EH (cell line): Measurements from ENCODE around the gene RAP1GAP.

Experiments used
- DNase-seq: peaks from one replicate; pipeline ENCODE4 v3.0.0-alpha.2; 2015; ENCODE audit warnings: low read depth

The RAP1GAP gene

GRCh38 chr1:21625390-21626190 lies 43.6 kb downstream of the RAP1GAP start:
- no peak for DNase-seq

GRCh38 chr1:21624571-21625389 lies 44.4 kb downstream of the RAP1GAP start:
- peak; percentile 51 for DNase-seq

GRCh38 chr1:21623410-21623961 lies 45.7 kb downstream of the RAP1GAP start:
- DNase-seq, result no peak

- peak; percentile 14 for DNase-seq
Observed at GRCh38 chr1:21622466-21623315, 46.5 kb downstream of the RAP1GAP start.

- DNase-seq, result no peak
Observed at GRCh38 chr1:21621761-21622436, 47.3 kb downstream of the RAP1GAP start.

DNA sequence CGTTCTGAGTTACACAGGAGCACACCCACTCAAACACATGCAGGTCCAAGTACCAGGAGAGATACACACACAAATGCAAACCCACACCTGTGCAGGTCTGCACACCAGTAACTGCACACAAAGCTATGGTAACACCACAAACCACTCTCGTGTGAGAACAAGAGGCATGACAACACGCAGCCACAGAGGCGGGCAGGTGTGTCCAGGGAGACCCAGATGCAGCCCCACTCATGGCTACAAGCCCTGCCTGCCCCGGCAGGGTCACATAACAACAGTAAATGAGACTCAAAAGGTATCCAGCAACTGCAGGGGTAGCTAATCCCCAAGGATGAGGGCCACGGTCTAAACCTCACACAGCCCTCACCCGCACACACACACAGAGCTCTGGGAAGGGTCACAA lies 48.1 kb downstream of the RAP1GAP start:
- no peak for DNase-seq

GRCh38 chr1:21620496-21620895 lies 48.7 kb downstream of the RAP1GAP start:
- no peak for DNase-seq

DNA sequence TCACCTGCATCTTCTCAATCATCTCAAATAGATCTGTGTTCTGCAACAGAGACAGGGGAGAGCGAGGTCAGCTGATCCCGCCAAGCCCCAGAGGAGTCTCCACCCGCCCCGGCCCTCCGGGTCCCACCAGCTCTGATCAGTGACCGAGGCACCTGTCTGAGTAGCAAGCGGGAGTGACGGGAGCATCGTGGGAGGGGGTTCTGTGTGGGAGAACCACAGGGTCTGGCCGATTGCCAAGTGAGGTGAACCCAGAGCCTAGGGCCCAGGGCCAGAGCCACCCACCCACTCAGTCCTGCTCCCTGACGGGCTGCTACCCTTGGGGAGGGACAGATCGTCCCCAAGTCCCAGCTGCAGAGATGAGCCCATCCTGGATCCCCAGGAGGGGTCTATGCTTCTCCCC lies 49.1 kb downstream of the RAP1GAP start:
- no peak for DNase-seq

DNA sequence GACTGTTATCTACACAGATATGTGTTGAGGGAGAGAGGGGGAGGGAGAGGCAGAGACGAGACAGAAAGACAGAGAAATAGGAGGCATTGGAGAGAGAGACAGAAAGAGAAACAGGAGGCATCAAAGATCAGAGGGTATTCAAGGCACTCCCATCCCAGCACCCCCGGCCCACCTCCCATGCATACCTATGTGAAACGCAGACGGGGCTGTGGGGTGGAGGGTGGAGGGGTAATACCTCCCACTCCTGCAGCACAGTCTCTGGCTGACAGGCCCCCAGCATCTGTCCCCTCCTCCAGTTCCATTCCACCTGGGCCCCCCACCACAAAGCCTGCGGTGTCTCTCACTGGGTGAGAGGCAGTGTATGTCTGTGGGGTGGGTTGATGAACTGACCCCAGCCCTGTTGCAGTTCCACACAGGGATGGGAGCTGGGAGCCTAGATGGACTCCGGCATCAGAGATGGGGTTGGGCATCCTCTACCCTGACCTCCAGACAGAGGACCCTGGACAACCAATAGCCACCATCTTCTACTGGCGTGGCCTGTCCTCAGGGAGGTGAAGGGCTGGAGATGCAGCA lies 49.7 kb downstream of the RAP1GAP start:
- no peak for DNase-seq

- no peak for DNase-seq
Observed at GRCh38 chr1:21618561-21619374, 50.4 kb downstream of the RAP1GAP start.

DNA sequence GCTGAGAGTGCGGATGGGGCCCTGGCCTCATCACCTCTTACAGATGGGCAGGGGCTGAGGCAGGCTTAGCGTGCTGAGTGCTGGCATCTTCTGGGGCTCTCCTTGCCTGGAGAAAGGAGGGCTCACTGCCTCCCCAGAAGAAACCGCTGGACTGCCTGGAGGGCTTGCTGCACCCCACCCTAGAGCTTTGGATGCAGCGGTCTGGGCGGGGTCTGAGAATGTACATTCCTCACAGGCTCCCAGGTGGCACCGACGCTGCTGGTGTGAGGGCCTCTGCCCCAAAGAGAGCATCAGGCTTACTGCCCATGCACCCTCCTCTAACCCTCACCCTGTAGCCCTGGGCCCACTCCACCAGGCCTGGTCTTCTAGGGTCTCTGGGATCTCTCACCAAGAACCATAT lies 51.1 kb downstream of the RAP1GAP start:
- no peak for DNase-seq

GRCh38 chr1:21617126-21617738 lies 51.9 kb downstream of the RAP1GAP start:
- DNase-seq, result no peak

- no peak for DNase-seq
Observed at GRCh38 chr1:21616372-21616771, 52.8 kb downstream of the RAP1GAP start.

- DNase-seq, result no peak
Observed at GRCh38 chr1:21614419-21615115, 54.6 kb downstream of the RAP1GAP start.

DNA sequence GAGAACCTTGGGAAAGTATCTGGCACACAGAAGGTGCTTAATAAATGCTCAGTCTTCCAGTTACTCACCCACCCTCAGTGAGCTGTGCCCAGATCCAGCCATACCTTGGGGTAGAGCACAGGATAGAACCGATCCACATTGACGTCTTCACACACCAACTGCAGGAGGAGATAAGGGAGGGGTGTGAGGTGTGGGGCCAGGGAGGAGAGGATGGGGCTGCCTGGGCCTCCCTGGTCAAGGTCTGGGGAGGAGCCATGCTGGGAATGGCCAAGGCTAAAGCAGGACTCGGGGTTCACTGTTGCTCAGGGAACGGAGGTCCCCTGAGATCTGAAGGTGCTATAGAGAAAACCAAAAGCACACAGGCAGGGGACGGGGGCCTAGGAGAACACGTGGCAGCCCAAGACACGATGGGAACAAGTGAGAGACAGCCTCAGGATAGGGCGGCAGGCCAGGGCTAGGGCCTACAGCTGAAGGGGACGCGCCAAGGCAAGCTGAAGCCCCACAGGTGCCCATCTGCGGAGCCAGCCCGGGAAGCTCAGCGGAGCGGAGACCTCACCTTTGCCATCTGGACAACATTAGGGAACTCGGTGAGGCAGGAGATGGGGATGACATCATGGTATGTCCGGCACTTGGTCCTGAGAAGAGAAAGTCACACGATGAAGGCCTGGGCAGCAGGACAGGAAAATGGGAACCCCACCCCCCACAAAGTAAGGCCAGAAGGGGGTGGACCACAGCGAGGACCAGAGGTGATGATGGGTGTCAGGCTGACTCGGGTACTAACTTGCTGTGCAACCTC lies 55.9 kb downstream of the RAP1GAP start:
- DNase-seq, result no peak

GRCh38 chr1:21612057-21612456 lies 57.1 kb downstream of the RAP1GAP start:
- no peak for DNase-seq

DNA sequence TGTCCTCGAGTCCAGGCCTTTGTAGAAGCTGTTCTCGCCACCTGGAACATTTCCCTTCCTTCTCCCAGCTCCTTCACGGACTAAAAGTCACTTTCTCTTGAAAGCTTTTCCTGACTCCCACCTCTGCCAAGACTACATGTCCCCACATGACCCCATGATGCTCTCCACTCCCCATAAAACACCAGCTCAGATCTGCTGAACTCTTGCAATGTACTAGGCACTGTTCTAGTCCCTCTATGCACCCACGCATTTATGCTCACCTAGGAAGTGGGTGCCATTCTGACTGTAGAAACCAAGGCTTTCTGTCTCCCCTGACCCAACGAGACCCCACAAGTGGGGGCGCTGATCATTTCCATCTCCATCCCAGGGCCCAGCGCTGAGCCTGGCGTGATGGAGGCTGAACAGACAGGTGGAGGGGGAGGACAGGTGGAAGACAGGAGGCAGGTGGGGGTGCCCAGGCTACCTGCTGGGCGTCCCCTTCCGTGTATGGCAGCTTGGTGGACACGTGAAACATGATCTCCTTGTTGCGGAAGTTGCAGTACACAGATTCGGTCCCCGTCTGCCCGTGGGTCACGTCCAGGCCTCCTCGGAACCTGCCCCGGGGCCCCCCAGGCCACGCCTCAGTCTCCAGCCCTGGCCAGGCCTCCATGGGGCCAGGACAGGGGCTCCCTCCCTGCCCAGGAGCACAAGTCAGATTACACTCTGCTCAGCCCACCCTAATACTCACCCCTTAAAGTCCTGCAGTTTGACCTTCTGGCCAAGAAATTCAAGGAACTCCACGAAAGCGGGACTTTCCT lies 58.0 kb downstream of the RAP1GAP start:
- DNase-seq, result no peak
